ENCODE results near the gene NCKAP5.

Gene NCKAP5

GRCh38 chr2:133223226-133223625, 345.0 kb downstream of the NCKAP5 start:
- ATAC-seq (ENCODE audit: insufficient read depth, low read depth) (no peak), DNase-seq (no peak)
- no peaks in the 10 kb centered on the region for H3K9me3 ChIP-seq (ENCODE audit: insufficient read depth, low read length, severe bottlenecking)
- no peaks in the 10 kb centered on the region for H3K4me1 ChIP-seq (ENCODE audit: insufficient read depth, low read length)
- H2AFZ ChIP-seq (ENCODE audit: low read depth, low read length), result no peak overlapping the region
- H3K9ac ChIP-seq (ENCODE audit: low read depth, low read length), result no peak overlapping the region
- no peak overlapping the region for H3K4me2 ChIP-seq (ENCODE audit: insufficient read depth, low read length)
- no peaks in the 10 kb centered on the region for H3K79me2 ChIP-seq (ENCODE audit: insufficient read depth, low read length)
- H4K20me1 ChIP-seq (ENCODE audit: insufficient read depth, low read length), result no peaks in the 10 kb centered on the region
- peaks cover 4% of the 10 kb centered on the region for H3K27me3 ChIP-seq (ENCODE audit: insufficient read depth, low read length, poor library complexity)
- TF ChIP-seq EZH2 (IDR thresholded peaks at IDR 0.05; ENCODE audit: borderline replicate concordance, low read depth, low read length, severe bottlenecking) (no peak), CTCF (IDR thresholded peaks at IDR 0.05; ENCODE audit: borderline replicate concordance, extremely low read depth, low read length, poor library complexity, severe bottlenecking) (no peak)
- H3K27ac ChIP-seq (ENCODE audit: low read length), result no peak overlapping the region
- H3K4me3 ChIP-seq (ENCODE audit: low read depth in 1 of 2, low read length in 2 of 2), result no peak overlapping the region
- H3K36me3 ChIP-seq (ENCODE audit: insufficient read depth, low read length), result no peaks in the 10 kb centered on the region

- Histone ChIP-seq H3K4me2 (ENCODE audit: insufficient read depth, low read length) (no peak overlapping the region), H3K9ac (ENCODE audit: low read depth, low read length) (no peak overlapping the region), H3K4me1 (ENCODE audit: insufficient read depth, low read length) (no peaks in the 10 kb centered on the region), H3K79me2 (ENCODE audit: insufficient read depth, low read length) (no peaks in the 10 kb centered on the region), H2AFZ (ENCODE audit: low read depth, low read length) (no peak overlapping the region), H3K27me3 (ENCODE audit: insufficient read depth, low read length, poor library complexity) (peaks cover 2% of the 10 kb centered on the region), H3K9me3 (ENCODE audit: insufficient read depth, low read length, severe bottlenecking) (no peaks in the 10 kb centered on the region), H3K36me3 (ENCODE audit: insufficient read depth, low read length) (no peaks in the 10 kb centered on the region), H3K4me3 (ENCODE audit: low read depth in 1 of 2, low read length in 2 of 2) (no peak overlapping the region), H3K27ac (ENCODE audit: low read length) (no peak overlapping the region), H4K20me1 (ENCODE audit: insufficient read depth, low read length) (no peaks in the 10 kb centered on the region)
- no peak for ATAC-seq (ENCODE audit: insufficient read depth, low read depth)
- no peak for DNase-seq
- TF ChIP-seq EZH2 (IDR thresholded peaks at IDR 0.05; ENCODE audit: borderline replicate concordance, low read depth, low read length, severe bottlenecking) (no peak), CTCF (IDR thresholded peaks at IDR 0.05; ENCODE audit: borderline replicate concordance, extremely low read depth, low read length, poor library complexity, severe bottlenecking) (no peak)
These were observed 346.9 kb downstream of the NCKAP5 start for GRCh38 chr2:133221398-133221797.

GRCh38 chr2:133218204-133218603, 350.1 kb downstream of the NCKAP5 start:
- no peaks in the 10 kb centered on the region for H3K4me1 ChIP-seq (ENCODE audit: insufficient read depth, low read length)
- H3K79me2 ChIP-seq (ENCODE audit: insufficient read depth, low read length), result no peaks in the 10 kb centered on the region
- no peak overlapping the region for H2AFZ ChIP-seq (ENCODE audit: low read depth, low read length)
- H4K20me1 ChIP-seq (ENCODE audit: insufficient read depth, low read length), result no peaks in the 10 kb centered on the region
- H3K9me3 ChIP-seq (ENCODE audit: insufficient read depth, low read length, severe bottlenecking), result no peaks in the 10 kb centered on the region
- H3K36me3 ChIP-seq (ENCODE audit: insufficient read depth, low read length), result no peaks in the 10 kb centered on the region
- H3K9ac ChIP-seq (ENCODE audit: low read depth, low read length), result no peak overlapping the region
- H3K4me2 ChIP-seq (ENCODE audit: insufficient read depth, low read length), result no peak overlapping the region
- ATAC-seq (ENCODE audit: insufficient read depth, low read depth) (no peak), DNase-seq (no peak)
- no peaks in the 10 kb centered on the region for H3K27me3 ChIP-seq (ENCODE audit: insufficient read depth, low read length, poor library complexity)
- TF ChIP-seq CTCF (IDR thresholded peaks at IDR 0.05; ENCODE audit: borderline replicate concordance, extremely low read depth, low read length, poor library complexity, severe bottlenecking), result no peak
- no peak for TF ChIP-seq EZH2 (IDR thresholded peaks at IDR 0.05; ENCODE audit: borderline replicate concordance, low read depth, low read length, severe bottlenecking)
- H3K27ac ChIP-seq (ENCODE audit: low read length), result no peak overlapping the region
- no peak overlapping the region for H3K4me3 ChIP-seq (ENCODE audit: low read depth in 1 of 2, low read length in 2 of 2)

GRCh38 chr2:133215477-133215876, 352.8 kb downstream of the NCKAP5 start:
- Histone ChIP-seq H3K4me1 (ENCODE audit: insufficient read depth, low read length) (no peaks in the 10 kb centered on the region), H3K4me3 (ENCODE audit: low read depth in 1 of 2, low read length in 2 of 2) (no peak overlapping the region), H3K36me3 (ENCODE audit: insufficient read depth, low read length) (no peaks in the 10 kb centered on the region), H3K9me3 (ENCODE audit: insufficient read depth, low read length, severe bottlenecking) (no peaks in the 10 kb centered on the region), H3K79me2 (ENCODE audit: insufficient read depth, low read length) (no peaks in the 10 kb centered on the region), H3K9ac (ENCODE audit: low read depth, low read length) (no peak overlapping the region), H3K4me2 (ENCODE audit: insufficient read depth, low read length) (no peak overlapping the region), H2AFZ (ENCODE audit: low read depth, low read length) (no peak overlapping the region), H3K27me3 (ENCODE audit: insufficient read depth, low read length, poor library complexity) (no peaks in the 10 kb centered on the region), H4K20me1 (ENCODE audit: insufficient read depth, low read length) (no peaks in the 10 kb centered on the region), H3K27ac (ENCODE audit: low read length) (no peak overlapping the region)
- TF ChIP-seq EZH2 (IDR thresholded peaks at IDR 0.05; ENCODE audit: borderline replicate concordance, low read depth, low read length, severe bottlenecking), result no peak
- TF ChIP-seq CTCF (IDR thresholded peaks at IDR 0.05; ENCODE audit: borderline replicate concordance, extremely low read depth, low read length, poor library complexity, severe bottlenecking), result no peak
- ATAC-seq (ENCODE audit: insufficient read depth, low read depth) (no peak), DNase-seq (no peak)

All from DND-41 (cell line).